ENCODE measurements around the gene WDFY2.

Gene WDFY2

GRCh38 chr13:51717786-51718398 is 133.6 kb downstream of the WDFY2 start:
- H3K4me3 Mint-ChIP-seq, result no peak overlapping the region
- H3K4me1 Mint-ChIP-seq, result no peaks in the 10 kb centered on the region
- TF ChIP-seq CTCF (IDR thresholded peaks at IDR 0.05; ENCODE audit: unreplicated experiment in 3 of 3), result no peak
- no peak overlapping the region for H3K27ac Mint-ChIP-seq
- no peaks in the 10 kb centered on the region for H3K27me3 Mint-ChIP-seq (ENCODE audit: low read depth)
- no peaks in the 10 kb centered on the region for H3K36me3 Mint-ChIP-seq (ENCODE audit: low read depth)
- H3K9me3 Mint-ChIP-seq, result no peaks in the 10 kb centered on the region

GRCh38 chr13:51719394-51719793 is 135.1 kb downstream of the WDFY2 start:
- TF ChIP-seq CTCF (IDR thresholded peaks at IDR 0.05; ENCODE audit: unreplicated experiment in 3 of 3), result no peak
- no peak overlapping the region for H3K27ac Mint-ChIP-seq
- H3K4me1 Mint-ChIP-seq, result no peaks in the 10 kb centered on the region
- H3K27me3 Mint-ChIP-seq (ENCODE audit: low read depth), result no peaks in the 10 kb centered on the region
- H3K9me3 Mint-ChIP-seq, result no peaks in the 10 kb centered on the region
- H3K36me3 Mint-ChIP-seq (ENCODE audit: low read depth), result no peaks in the 10 kb centered on the region
- no peak overlapping the region for H3K4me3 Mint-ChIP-seq

GRCh38 chr13:51721496-51721895 is 137.2 kb downstream of the WDFY2 start:
- Mint-ChIP-seq H3K4me1 (peaks cover under 1% of the 10 kb centered on the region), H3K4me3 (no peak overlapping the region), H3K36me3 (ENCODE audit: low read depth) (peaks cover 5% of the 10 kb centered on the region), H3K27me3 (ENCODE audit: low read depth) (no peaks in the 10 kb centered on the region), H3K27ac (no peak overlapping the region), H3K9me3 (no peaks in the 10 kb centered on the region)
- no peak for TF ChIP-seq CTCF (IDR thresholded peaks at IDR 0.05; ENCODE audit: unreplicated experiment in 3 of 3)

GRCh38 chr13:51723529-51723928 is 139.3 kb downstream of the WDFY2 start:
- Mint-ChIP-seq H3K27me3 (ENCODE audit: low read depth) (no peaks in the 10 kb centered on the region), H3K9me3 (no peaks in the 10 kb centered on the region), H3K36me3 (ENCODE audit: low read depth) (peaks cover 12% of the 10 kb centered on the region)

GRCh38 chr13:51724721-51725120 is 140.5 kb downstream of the WDFY2 start:
- Mint-ChIP-seq H3K27me3 (ENCODE audit: low read depth) (no peaks in the 10 kb centered on the region), H3K36me3 (ENCODE audit: low read depth) (peaks cover 12% of the 10 kb centered on the region), H3K4me3 (no peak overlapping the region), H3K4me1 (peaks cover 5% of the 10 kb centered on the region), H3K9me3 (no peaks in the 10 kb centered on the region), H3K27ac (no peak overlapping the region)
- TF ChIP-seq CTCF (IDR thresholded peaks at IDR 0.05; ENCODE audit: unreplicated experiment in 3 of 3), result no peak

More at GRCh38 chr13:51723529-51723928, 139.3 kb downstream of the WDFY2 start:
- Mint-ChIP-seq H3K27ac (no peak overlapping the region), H3K4me1 (peaks cover 5% of the 10 kb centered on the region), H3K4me3 (no peak overlapping the region)
- TF ChIP-seq CTCF (IDR thresholded peaks at IDR 0.05; ENCODE audit: unreplicated experiment in 3 of 3), result no peak

All from nephron (organoid).